HL-60 (cell line): ENCODE results near the gene UBL3.

Source experiments
- DNase-seq, 2 experiments: peaks; one replicate each; pipeline ENCODE4 v3.0.0-alpha.2; 2010 to 2020; ENCODE audit warnings: low read depth in 1 of 2, low spot score in 1 of 2
- H3K27ac ChIP-seq: fragments of 250-450 bp; sonication (Bioruptor Pico); replicated peaks from 2 replicates; pipeline ENCODE4 v1.5.1; 2020; ENCODE audit warnings: mild to moderate bottlenecking, moderate library complexity
- H3K27me3 ChIP-seq: fragments of 250-450 bp; sonication (Bioruptor Pico); 2 replicates; pipeline ENCODE4 v1.5.1; 2021; ENCODE audit warnings: mild to moderate bottlenecking, moderate library complexity; ENCODE audit not compliant: insufficient read depth, poor library complexity, severe bottlenecking
- H3K4me3 ChIP-seq: replicated peaks from 2 replicates; pipeline ENCODE4 v1.5.1; 2011; ENCODE audit warnings: mild to moderate bottlenecking, control low read depth, low read length; ENCODE audit not compliant: insufficient read depth
- CTCF ChIP-seq: IDR thresholded peaks from one replicate; pipeline ENCODE4 v1.5.1; 2011; ENCODE audit warnings: low read length, control low read depth, inconsistent platforms; ENCODE audit not compliant: insufficient read depth
- GABPA ChIP-seq: IDR thresholded peaks from 2 replicates; pipeline ENCODE4 v1.6.1; 2012; ENCODE audit warnings: low read depth
- POLR2AphosphoS5 ChIP-seq: IDR thresholded peaks from 2 replicates; pipeline ENCODE4 v1.6.1; 2012; ENCODE audit warnings: low read depth
- REST ChIP-seq: IDR thresholded peaks from 2 replicates; pipeline ENCODE4 v1.6.1; 2012; ENCODE audit warnings: low read depth; ENCODE audit not compliant: insufficient replicate concordance
- SPI1 ChIP-seq: IDR thresholded peaks from 2 replicates; pipeline ENCODE4 v1.6.1; 2012; ENCODE audit warnings: low read depth, mild to moderate bottlenecking, borderline replicate concordance

UBL3 gene

GRCh38 chr13:29884671-29885430 lies 34.4 kb upstream of the UBL3 start:
- DNase-seq = no peak
- Histone ChIP-seq H3K27me3 (no peaks in the 10 kb centered on the region), H3K27ac (no peak overlapping the region), H3K4me3 (no peak overlapping the region)
- no peak for TF ChIP-seq CTCF
- TF ChIP-seq POLR2AphosphoS5 = no peak

GRCh38 chr13:29883941-29884518 lies 33.6 kb upstream of the UBL3 start:
- DNase-seq = no peak
- TF ChIP-seq REST (no peak), SPI1 (no peak), GABPA (no peak), CTCF (no peak), POLR2AphosphoS5 (no peak)
- Histone ChIP-seq H3K27me3 (no peaks in the 10 kb centered on the region), H3K4me3 (no peak overlapping the region), H3K27ac (no peak overlapping the region)

GRCh38 chr13:29882076-29882475 lies 31.7 kb upstream of the UBL3 start:
- no peak overlapping the region for H3K4me3 ChIP-seq
- TF ChIP-seq SPI1 = no peak
- TF ChIP-seq REST = no peak
- TF ChIP-seq POLR2AphosphoS5 = no peak
- no peak for TF ChIP-seq GABPA
- TF ChIP-seq CTCF = no peak
- H3K27ac ChIP-seq = no peak overlapping the region
- H3K27me3 ChIP-seq = peaks cover 6% of the 10 kb centered on the region
- no peak for DNase-seq

- DNase-seq = no peak
- Histone ChIP-seq H3K27me3 (peaks cover 17% of the 10 kb centered on the region), H3K27ac (no peak overlapping the region), H3K4me3 (no peak overlapping the region)
- TF ChIP-seq CTCF (no peak), SPI1 (no peak), GABPA (no peak), POLR2AphosphoS5 (no peak)
Measured at GRCh38 chr13:29878101-29878500, 27.7 kb upstream of the UBL3 start.
